Ishikawa (cell line): ENCODE results near the gene UGT8.

Experiments
- CEBPB ChIP-seq: IDR thresholded peaks from 2 replicates; pipeline ENCODE4 v1.6.1; 2012
- CREB1 ChIP-seq: IDR thresholded peaks from 2 replicates; pipeline ENCODE4 v1.6.1; 2012; ENCODE audit warnings: low read depth
- EGR1 ChIP-seq: IDR thresholded peaks from 2 replicates; pipeline ENCODE4 v1.6.1; 2012
- EP300 ChIP-seq: IDR thresholded peaks from 2 replicates; pipeline ENCODE4 v1.6.1; 2012; ENCODE audit warnings: borderline replicate concordance
- FOXM1 ChIP-seq: IDR thresholded peaks from 2 replicates; pipeline ENCODE4 v1.6.1; 2012; ENCODE audit warnings: low read depth, borderline replicate concordance
- MAX ChIP-seq: IDR thresholded peaks from 2 replicates; pipeline ENCODE4 v1.6.1; 2012
- NFIC ChIP-seq: IDR thresholded peaks from 2 replicates; pipeline ENCODE4 v1.6.1; 2012
- RAD21 ChIP-seq: IDR thresholded peaks from 2 replicates; pipeline ENCODE4 v1.6.1; 2012; ENCODE audit warnings: low read depth
- REST ChIP-seq: IDR thresholded peaks from 2 replicates; pipeline ENCODE4 v1.6.1; 2012; ENCODE audit warnings: low read depth, mild to moderate bottlenecking
- TAF1 ChIP-seq: IDR thresholded peaks from 2 replicates; pipeline ENCODE4 v1.6.1; 2012; ENCODE audit warnings: low read depth, mild to moderate bottlenecking
- TCF12 ChIP-seq: IDR thresholded peaks from 2 replicates; pipeline ENCODE4 v1.6.1; 2012; ENCODE audit warnings: low read depth
- TEAD4 ChIP-seq: IDR thresholded peaks from 2 replicates; pipeline ENCODE4 v1.6.1; 2012
- USF1 ChIP-seq: IDR thresholded peaks from 2 replicates; pipeline ENCODE4 v1.6.1; 2012
- YY1 ChIP-seq: IDR thresholded peaks from 2 replicates; pipeline ENCODE4 v1.6.1; 2012; ENCODE audit warnings: low read depth
- ZBTB7A ChIP-seq: IDR thresholded peaks from 2 replicates; pipeline ENCODE4 v1.6.1; 2012; ENCODE audit warnings: low read depth

Gene UGT8

GRCh38 chr4:114562176-114562904 lies 36.3 kb upstream of the UGT8 start:
- TF ChIP-seq EGR1 (no peak), YY1 (no peak), FOXM1 (no peak), NFIC (no peak), TAF1 (no peak)

DNA sequence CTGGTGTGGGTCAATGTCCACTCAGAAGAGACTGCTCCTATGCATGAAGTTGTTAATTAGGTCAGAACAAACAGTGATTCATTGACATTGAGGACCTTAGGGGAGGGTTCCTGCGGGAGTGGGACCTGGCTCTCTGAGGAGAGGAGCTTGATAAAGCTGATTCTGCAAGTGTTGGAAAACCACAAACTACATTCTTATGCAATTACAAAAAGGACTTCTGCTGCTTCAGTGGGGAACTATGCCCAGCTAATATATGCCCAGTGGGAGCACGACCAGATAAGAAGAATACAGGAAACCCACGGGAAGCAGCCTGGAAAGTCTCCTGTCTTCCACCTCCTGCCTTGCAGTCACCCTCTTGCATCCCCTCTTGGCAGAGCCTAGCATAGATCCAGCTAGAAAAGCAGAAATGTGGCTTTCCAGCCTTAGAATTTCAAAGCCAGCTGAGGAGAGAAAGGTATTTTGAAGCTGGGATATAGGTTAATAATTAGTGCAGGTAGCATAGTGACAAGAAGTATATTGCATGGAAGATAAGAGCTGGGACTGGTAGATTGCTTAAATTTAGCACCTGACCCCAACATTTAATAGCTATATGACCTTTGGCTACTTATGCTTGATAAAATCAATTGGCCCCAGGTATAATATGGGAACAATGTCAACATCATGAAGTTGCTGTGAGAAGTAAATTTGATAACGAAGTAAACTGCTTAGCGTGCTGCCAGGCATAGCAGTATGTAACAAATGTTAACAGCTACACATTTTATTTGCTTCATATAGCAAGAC lies 34.9 kb upstream of the UGT8 start:
- no peak for TF ChIP-seq TCF12
- TF ChIP-seq CEBPB = no peak
- TF ChIP-seq RAD21 = no peak
- TF ChIP-seq REST = no peak
- no peak for TF ChIP-seq CREB1
- no peak for TF ChIP-seq TEAD4
- TF ChIP-seq FOXM1 = no peak
- TF ChIP-seq TAF1 = no peak
- no peak for TF ChIP-seq ZBTB7A
- TF ChIP-seq EGR1 = no peak
- TF ChIP-seq NFIC = no peak
- no peak for TF ChIP-seq YY1
- no peak for TF ChIP-seq MAX
- TF ChIP-seq EP300 = no peak

GRCh38 chr4:114577386-114577785 lies 21.2 kb upstream of the UGT8 start:
- TF ChIP-seq TEAD4 (no peak), MAX (no peak), EGR1 (no peak), CREB1 (no peak), TAF1 (no peak), RAD21 (no peak), TCF12 (no peak), FOXM1 (no peak), NFIC (no peak), USF1 (no peak), REST (no peak), ZBTB7A (no peak), CEBPB (no peak), EP300 (no peak), YY1 (no peak)

DNA sequence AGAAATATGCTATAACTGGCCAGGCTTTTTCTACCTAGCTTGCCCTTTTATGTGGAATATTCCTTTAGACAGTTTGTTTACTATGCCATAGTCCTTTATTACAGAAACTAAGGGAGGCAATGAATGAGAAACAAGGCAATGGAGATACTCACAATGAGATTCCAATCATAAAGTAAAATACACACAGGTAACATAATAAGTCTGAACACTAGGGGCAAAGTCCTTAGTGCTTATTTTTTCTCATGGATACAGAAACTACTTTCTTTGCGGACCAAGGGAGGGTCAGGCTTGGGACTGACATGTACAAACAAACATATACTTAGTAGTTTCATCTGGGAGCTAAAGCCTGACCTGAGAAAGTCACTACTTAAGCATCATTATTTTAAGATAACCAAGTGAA lies 16.0 kb upstream of the UGT8 start:
- TF ChIP-seq TAF1 (no peak), CEBPB (no peak), FOXM1 (no peak), REST (no peak), NFIC (no peak), CREB1 (no peak), TCF12 (no peak), EP300 (no peak), USF1 (no peak), TEAD4 (no peak), YY1 (no peak), EGR1 (no peak)
